ENCODE results near the gene FBXL14.

The FBXL14 gene

DNA sequence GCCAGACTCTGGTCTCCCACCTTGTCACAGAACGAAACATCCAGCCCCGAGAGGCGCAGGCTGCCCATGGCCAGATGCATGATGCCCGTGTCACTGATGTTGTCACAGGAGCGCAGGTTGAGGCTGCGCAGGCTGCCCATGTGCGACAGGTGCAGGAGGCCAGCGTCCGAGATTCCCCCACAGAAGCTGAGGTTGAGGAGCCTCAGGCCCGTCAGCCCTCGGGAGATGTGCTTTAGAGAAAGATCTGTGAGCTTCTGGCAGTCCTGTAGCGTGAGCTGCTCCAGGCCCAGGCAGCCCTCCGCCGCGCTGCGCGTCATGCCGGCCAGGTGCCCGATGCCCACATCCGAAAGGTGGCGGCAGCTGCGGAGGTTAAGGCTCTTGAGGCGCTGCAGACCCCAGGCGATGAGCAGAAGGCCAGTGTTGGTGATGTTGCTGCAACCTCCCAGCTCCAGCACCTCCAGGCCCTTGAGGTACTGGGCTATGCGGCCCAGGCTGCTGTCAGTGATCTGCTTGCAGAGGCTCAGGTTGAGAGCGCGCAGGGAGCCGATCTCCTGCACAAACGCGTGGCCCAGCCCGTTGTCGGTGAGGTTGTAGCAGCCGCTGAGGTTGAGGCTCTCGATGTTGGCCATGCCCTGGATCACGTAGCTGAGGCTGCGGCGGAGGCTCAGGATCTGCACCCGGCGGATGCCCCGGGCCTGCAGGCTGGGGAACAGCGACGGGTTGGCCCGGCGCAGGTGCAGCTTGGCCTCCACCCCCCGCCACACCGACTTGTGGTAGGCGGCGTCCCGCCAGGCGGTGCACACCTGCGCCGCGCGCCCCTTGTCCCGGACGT, 991 bp downstream of the FBXL14 start:
- DNase-seq (ENCODE audit: low read depth) = peak; percentile 28
- H3K4me3 ChIP-seq (replicated peaks; ENCODE audit: low read depth, low read length) = peak overlapping the region; percentile 76
- TF ChIP-seq, protein P1, sequence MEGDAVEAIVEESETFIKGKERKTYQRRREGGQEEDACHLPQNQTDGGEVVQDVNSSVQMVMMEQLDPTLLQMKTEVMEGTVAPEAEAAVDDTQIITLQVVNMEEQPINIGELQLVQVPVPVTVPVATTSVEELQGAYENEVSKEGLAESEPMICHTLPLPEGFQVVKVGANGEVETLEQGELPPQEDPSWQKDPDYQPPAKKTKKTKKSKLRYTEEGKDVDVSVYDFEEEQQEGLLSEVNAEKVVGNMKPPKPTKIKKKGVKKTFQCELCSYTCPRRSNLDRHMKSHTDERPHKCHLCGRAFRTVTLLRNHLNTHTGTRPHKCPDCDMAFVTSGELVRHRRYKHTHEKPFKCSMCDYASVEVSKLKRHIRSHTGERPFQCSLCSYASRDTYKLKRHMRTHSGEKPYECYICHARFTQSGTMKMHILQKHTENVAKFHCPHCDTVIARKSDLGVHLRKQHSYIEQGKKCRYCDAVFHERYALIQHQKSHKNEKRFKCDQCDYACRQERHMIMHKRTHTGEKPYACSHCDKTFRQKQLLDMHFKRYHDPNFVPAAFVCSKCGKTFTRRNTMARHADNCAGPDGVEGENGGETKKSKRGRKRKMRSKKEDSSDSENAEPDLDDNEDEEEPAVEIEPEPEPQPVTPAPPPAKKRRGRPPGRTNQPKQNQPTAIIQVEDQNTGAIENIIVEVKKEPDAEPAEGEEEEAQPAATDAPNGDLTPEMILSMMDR (IDR thresholded peaks at IDR 0.05; ENCODE audit: low read length, missing control alignments) = no peak

- TF ChIP-seq, protein P1 (IDR thresholded peaks at IDR 0.05; ENCODE audit: low read length, missing control alignments) = peak; percentile 13
- peak; percentile 55 for DNase-seq (ENCODE audit: low read depth)
- H3K4me3 ChIP-seq (replicated peaks; ENCODE audit: low read depth, low read length) = peak overlapping the region; percentile 76
These were observed 1.8 kb downstream of the FBXL14 start for GRCh38 chr12:1592444-1593173.

DNA sequence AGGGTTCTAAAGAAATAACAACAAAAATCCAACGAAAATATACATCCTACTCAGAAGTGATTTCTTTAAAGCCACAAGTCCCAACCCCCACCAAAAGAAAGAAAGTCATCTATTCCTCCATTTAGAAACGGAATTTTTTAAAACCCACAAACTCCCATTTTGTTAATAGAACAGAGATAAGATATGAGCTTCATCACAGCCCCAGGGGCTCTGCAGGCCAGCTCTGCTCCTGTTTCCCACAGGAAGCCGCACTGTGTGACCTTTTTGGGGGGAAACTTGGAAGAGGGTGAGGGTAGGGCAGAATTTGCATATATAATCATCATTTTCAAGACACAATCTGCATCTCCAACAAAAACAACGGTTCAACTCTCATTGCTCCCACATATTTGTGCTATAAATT, 2.8 kb downstream of the FBXL14 start:
- TF ChIP-seq, protein P1 (IDR thresholded peaks at IDR 0.05; ENCODE audit: low read length, missing control alignments) = no peak
- no peak for DNase-seq (ENCODE audit: low read depth)
- peak overlapping the region; percentile 76 for H3K4me3 ChIP-seq (replicated peaks; ENCODE audit: low read depth, low read length)

GRCh38 chr12:1591034-1591433, 3.3 kb downstream of the FBXL14 start:
- H3K4me3 ChIP-seq (replicated peaks; ENCODE audit: low read depth, low read length) = peak overlapping the region; percentile 76
- DNase-seq (ENCODE audit: low read depth) = peak; percentile 50
- TF ChIP-seq, protein P1 (IDR thresholded peaks at IDR 0.05; ENCODE audit: low read length, missing control alignments) = peak; percentile 22

GRCh38 chr12:1590221-1590979, 4.0 kb downstream of the FBXL14 start:
- TF ChIP-seq, protein P1 (IDR thresholded peaks at IDR 0.05; ENCODE audit: low read length, missing control alignments) = no peak
- peak; percentile 47 for DNase-seq (ENCODE audit: low read depth)
- peak overlapping the region; percentile 76 for H3K4me3 ChIP-seq (replicated peaks; ENCODE audit: low read depth, low read length)

GRCh38 chr12:1588575-1588947, 5.8 kb downstream of the FBXL14 start:
- TF ChIP-seq, protein P1 (IDR thresholded peaks at IDR 0.05; ENCODE audit: low read length, missing control alignments) = no peak
- no peak overlapping the region for H3K4me3 ChIP-seq (replicated peaks; ENCODE audit: low read depth, low read length)
- no peak for DNase-seq (ENCODE audit: low read depth)

Data from fibroblast of pulmonary artery (primary cell).